Upper lobe of left lung (tissue), 6 donors: Measurements from ENCODE around the gene AGRN. TPM values are rescaled to one million over a fixed set of nuclear protein-coding genes. Genes with fewer than 3 reads are reported as not detected.
A peak's percentile ranks its signal among the peaks of the same experiment; 100 is the strongest.
"Not testable (repeated sequence)": the region's sequence is repeated elsewhere in the genome, so short reads cannot be mapped to it uniquely, and the experiment has no call there.

Experiments used
- ATAC-seq, 2 donors: fragments of 200-7000 bp; cut with Tn5 transposase; one replicate each; pipeline ENCODE4 v1.9.1; 2022; ENCODE audit warnings: mild to moderate bottlenecking in 2 of 2, moderate library complexity in 2 of 2; ENCODE audit not compliant: low FRiP score in 2 of 2
- DNase-seq, 2 donors: peaks; one replicate each; pipeline ENCODE4 v3.0.0-alpha.2; 2019 to 2020
- H3K27ac ChIP-seq, 4 donors: fragments of 200-600 bp; sonication (generic); one replicate each; pipeline ENCODE4 v1.5.1; 2016 to 2019
- H3K27me3 ChIP-seq, 4 donors: fragments of 200-600 bp; sonication (generic); one replicate each; pipeline ENCODE4 v1.5.1; 2017 to 2019
- H3K36me3 ChIP-seq, 4 donors: fragments of 200-600 bp; sonication (generic); one replicate each; pipeline ENCODE4 v1.5.1; 2016 to 2019
- H3K4me1 ChIP-seq, 4 donors: fragments of 200-600 bp; sonication (generic); one replicate each; pipeline ENCODE4 v1.5.1; 2018 to 2019
- H3K4me3 ChIP-seq, 4 donors: fragments of 200-600 bp; sonication (generic); one replicate each; pipeline ENCODE4 v1.5.1; 2017 to 2019; ENCODE audit warnings: mild to moderate bottlenecking in 2 of 4, moderate library complexity in 1 of 4
- H3K9me3 ChIP-seq, 4 donors: fragments of 200-600 bp; sonication (generic); one replicate each; pipeline ENCODE4 v1.5.1; 2018 to 2019
- EP300 ChIP-seq, 4 donors: sonication (generic); formaldehyde crosslinking; IDR thresholded peaks; one replicate each; pipeline ENCODE4 v1.5.1; 2017; ENCODE audit warnings: antibody characterized with exemption in 4 of 4, control low read depth in 2 of 4
- POLR2A ChIP-seq, 4 donors: fragments of 450-650 bp; IDR thresholded peaks; one replicate each; pipeline ENCODE4 v1.5.1; 2016 to 2017; ENCODE audit warnings: antibody characterized with exemption in 4 of 4, mild to moderate bottlenecking in 2 of 4
- POLR2AphosphoS5 ChIP-seq, 2 donors: sonication (generic); formaldehyde crosslinking; IDR thresholded peaks; one replicate each; pipeline ENCODE4 v1.5.1; 2017; ENCODE audit warnings: antibody characterized with exemption in 2 of 2
- WGBS, 2 donors: methylation state at CpG; one replicate each; pipeline ENCODE4 v1.1.5; 2017 to 2018; 5-methylcytosine and 5-hydroxymethylcytosine counted together
- total RNA-seq, 6 donors: library from RNA; depleted of rRNA in 4 of 6; stranded (reverse); fragments of >200 nt in 4 of 6; gene quantifications; one replicate each; pipeline versions ENCODE4 v1.1.0 to v1.2.1, GENCODE V29; 2016 to 2021
- TF ChIP-seq, protein P1 (sequence below), 6 experiments: fragments of 450-650 bp in 4 of 6; fragments of 200-600 bp in 2 of 6; sonication (generic) in 2 of 6; IDR thresholded peaks; one replicate each; pipeline ENCODE4 v1.5.1; 2016 to 2019; ENCODE audit warnings: antibody characterized with exemption in 6 of 6
- donor health status: DM: no; HTN: no; CAD: no; lungs with moderate emphysema.
- donor health status: DM: no; HTN: yes; CAD: no; lungs with severe emphysema.

AGRN gene
- total RNA-seq, 6 donors from 2014 or later = 91.0 to 316 (median 157) TPM

DNA sequence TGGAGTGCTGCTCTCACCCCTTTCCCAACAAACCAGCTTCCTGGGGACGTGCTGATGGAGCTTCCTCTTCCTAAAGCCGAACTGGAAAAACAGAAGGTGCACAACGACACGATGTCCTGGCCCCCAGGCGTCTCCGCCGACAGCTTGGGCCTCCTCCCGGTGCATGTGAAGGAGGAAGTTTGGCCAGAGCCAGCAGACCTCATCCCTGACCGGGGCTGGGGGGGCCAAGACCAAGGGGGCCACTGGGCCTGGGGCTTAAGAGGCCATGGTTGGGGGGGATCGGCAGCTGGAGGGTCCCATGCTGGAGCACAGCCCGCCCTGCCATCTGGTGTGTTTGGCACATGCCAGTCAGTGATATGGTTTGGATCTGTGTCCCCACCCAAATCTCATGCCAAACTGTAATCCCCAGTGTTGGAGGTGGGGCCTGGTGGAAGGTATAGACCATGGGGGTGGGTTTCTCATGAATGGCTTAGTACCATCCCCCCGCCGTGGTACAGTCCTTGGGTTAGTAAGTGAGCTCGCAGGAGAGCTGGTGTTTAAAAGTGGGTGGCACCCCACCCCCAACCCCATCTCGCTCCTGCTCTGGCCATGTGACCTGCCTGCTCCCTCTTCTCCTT is 26.4 kb upstream of the AGRN start:
- DNase-seq (no peak), ATAC-seq (no peak)
- WGBS, 2 donors = 76 to 77% methylated on average over 10 to 15 of the region's 15 CpGs
- no peak overlapping the region for H3K4me3 ChIP-seq
- peaks cover 0 to 14% (median 9%) of the 10 kb centered on the region in 4 donors for H3K27me3 ChIP-seq
- no peaks in the 10 kb centered on the region for H3K36me3 ChIP-seq
- H3K4me1 ChIP-seq = peaks cover 4 to 8% (median 6%) of the 10 kb centered on the region in 4 donors
- H3K9me3 ChIP-seq = peaks cover 0 to 10% (median 5%) of the 10 kb centered on the region in 4 donors
- no peak overlapping the region for H3K27ac ChIP-seq
- TF ChIP-seq EP300 (IDR thresholded peaks at IDR 0.05) = no peak
- TF ChIP-seq POLR2AphosphoS5 (IDR thresholded peaks at IDR 0.05) = no peak
- TF ChIP-seq, protein P1, sequence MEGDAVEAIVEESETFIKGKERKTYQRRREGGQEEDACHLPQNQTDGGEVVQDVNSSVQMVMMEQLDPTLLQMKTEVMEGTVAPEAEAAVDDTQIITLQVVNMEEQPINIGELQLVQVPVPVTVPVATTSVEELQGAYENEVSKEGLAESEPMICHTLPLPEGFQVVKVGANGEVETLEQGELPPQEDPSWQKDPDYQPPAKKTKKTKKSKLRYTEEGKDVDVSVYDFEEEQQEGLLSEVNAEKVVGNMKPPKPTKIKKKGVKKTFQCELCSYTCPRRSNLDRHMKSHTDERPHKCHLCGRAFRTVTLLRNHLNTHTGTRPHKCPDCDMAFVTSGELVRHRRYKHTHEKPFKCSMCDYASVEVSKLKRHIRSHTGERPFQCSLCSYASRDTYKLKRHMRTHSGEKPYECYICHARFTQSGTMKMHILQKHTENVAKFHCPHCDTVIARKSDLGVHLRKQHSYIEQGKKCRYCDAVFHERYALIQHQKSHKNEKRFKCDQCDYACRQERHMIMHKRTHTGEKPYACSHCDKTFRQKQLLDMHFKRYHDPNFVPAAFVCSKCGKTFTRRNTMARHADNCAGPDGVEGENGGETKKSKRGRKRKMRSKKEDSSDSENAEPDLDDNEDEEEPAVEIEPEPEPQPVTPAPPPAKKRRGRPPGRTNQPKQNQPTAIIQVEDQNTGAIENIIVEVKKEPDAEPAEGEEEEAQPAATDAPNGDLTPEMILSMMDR (IDR thresholded peaks at IDR 0.05) = no peak
- TF ChIP-seq POLR2A (IDR thresholded peaks at IDR 0.05) = no peak

DNA sequence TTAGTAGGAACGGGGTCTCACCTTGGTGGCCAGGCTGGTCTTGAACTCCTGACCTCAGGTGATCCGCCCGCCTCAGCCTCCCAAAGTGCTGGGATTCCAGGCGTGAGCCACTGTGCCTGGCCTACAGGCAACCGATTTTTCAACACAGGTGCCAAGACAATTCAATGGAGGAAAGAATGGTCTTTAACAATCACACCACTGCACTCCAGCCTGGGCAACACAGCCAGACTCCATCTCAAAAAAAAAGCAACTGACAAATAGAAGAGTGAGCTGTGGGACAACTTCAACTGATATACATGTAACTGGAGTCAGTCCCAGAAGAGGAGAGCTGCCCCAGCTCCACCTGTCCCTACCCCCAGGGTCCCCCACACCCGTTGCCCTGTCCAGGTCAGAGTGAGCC is 25.4 kb upstream of the AGRN start:
- Histone ChIP-seq H3K4me1 (peaks cover 9 to 19% (median 17%) of the 10 kb centered on the region in 4 donors), H3K27me3 (peaks cover 0 to 24% (median 15%) of the 10 kb centered on the region in 4 donors)
- H3K36me3 ChIP-seq, ATAC-seq, H3K27ac ChIP-seq, H3K9me3 ChIP-seq, DNase-seq, H3K4me3 ChIP-seq: not testable (repeated sequence)
- WGBS, 2 donors = 56 to 85% methylated on average over 2 to 6 of the region's 6 CpGs

GRCh38 chr1:995665-996633 is 24.0 kb upstream of the AGRN start:
- peaks cover 17 to 33% (median 26%) of the 10 kb centered on the region in 4 donors for H3K4me1 ChIP-seq
- no peak for TF ChIP-seq POLR2AphosphoS5 (IDR thresholded peaks at IDR 0.05)
- no peak for TF ChIP-seq EP300 (IDR thresholded peaks at IDR 0.05)
- TF ChIP-seq, protein P1 (IDR thresholded peaks at IDR 0.05) = no peak
- TF ChIP-seq POLR2A (IDR thresholded peaks at IDR 0.05) = no peak
- H3K9me3 ChIP-seq = peaks cover 0 to 10% (median 5%) of the 10 kb centered on the region in 4 donors
- DNase-seq (peak in 1 of 2 donors; percentile 69), ATAC-seq (no peak)
- H3K4me3 ChIP-seq = no peak overlapping the region
- H3K27ac ChIP-seq = no peak overlapping the region
- 31 to 35% methylated on average over 10 to 25 of the region's 30 CpGs for whole genome bisulfite sequencing, 2 donors
- peaks cover 0 to 34% (median 16%) of the 10 kb centered on the region in 4 donors for H3K27me3 ChIP-seq
- H3K36me3 ChIP-seq = no peaks in the 10 kb centered on the region

DNA sequence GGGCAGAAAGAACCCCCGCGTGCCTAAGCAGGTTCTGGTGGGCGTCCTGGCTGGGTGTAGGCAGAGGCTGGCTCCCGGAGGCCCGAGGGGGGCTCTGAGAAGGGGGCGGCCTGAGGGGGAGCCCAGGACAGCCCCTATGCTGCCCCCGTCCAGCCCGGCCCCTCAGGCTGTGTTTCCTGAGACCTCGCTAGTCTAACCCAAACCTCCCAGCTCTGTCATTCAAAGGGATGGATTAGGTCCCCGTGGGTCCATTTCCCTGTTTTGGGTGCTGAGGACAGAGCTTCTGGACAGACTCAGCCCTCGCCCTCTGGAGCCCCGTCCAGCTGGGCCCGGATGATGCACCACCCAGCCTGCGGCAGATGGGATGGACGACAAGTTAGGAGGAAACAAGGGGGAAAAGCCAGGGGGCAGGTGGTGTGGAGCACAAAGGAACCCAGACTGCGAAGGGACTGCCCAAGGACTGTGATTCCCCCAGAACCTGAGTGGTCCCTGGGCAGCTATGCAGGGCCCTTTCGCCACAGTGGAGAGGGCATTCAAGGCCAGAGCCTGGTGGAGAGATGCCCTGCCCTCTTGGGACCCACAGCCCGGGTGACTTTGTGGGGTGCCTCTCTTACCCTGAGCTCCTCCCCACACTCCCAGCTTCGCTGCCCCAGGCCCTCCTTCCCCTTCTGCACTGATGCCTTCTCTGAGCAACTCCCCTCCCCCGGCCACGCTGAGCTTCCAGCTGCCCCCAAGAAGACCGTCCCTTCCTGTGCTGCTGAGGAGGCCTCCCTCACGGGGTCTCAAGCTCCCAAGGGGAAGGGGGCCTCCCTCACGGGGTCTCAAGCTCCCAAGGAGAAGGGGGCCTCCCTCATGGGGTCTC is 22.8 kb upstream of the AGRN start:
- H3K27me3 ChIP-seq = peaks cover 0 to 41% (median 18%) of the 10 kb centered on the region in 4 donors
- ATAC-seq (no peak), DNase-seq (peak in 1 of 2 donors; percentile 61)
- H3K9me3 ChIP-seq = peaks cover 0 to 2% (median under 1%) of the 10 kb centered on the region in 4 donors
- no peak overlapping the region for H3K4me3 ChIP-seq
- 74 to 80% methylated on average over 13 to 23 of the region's 24 CpGs for WGBS, 2 donors
- no peaks in the 10 kb centered on the region for H3K36me3 ChIP-seq
- peaks cover 25 to 44% (median 37%) of the 10 kb centered on the region in 4 donors for H3K4me1 ChIP-seq
- TF ChIP-seq POLR2AphosphoS5 (IDR thresholded peaks at IDR 0.05) (no peak), POLR2A (IDR thresholded peaks at IDR 0.05) (no peak), EP300 (IDR thresholded peaks at IDR 0.05) (no peak)
- TF ChIP-seq, protein P1 (IDR thresholded peaks at IDR 0.05) = no peak
- H3K27ac ChIP-seq = no peak overlapping the region
